Naive B cell (primary cell): ENCODE data around the gene NFATC4. TPM values are rescaled to one million over a fixed set of nuclear protein-coding genes. Genes with fewer than 3 reads are reported as not detected.
"Not testable (repeated sequence)": the region's sequence is repeated elsewhere in the genome, so short reads cannot be mapped to it uniquely, and the experiment has no call there.

Experiments used
- ATAC-seq, 2 donors: fragments of 150-1000 bp; cut with Tn5 transposase; 2 replicates each; pipeline ENCODE4 v1.10.0; 2021; ENCODE audit warnings: low read depth in 2 of 2, mild to moderate bottlenecking in 2 of 2, moderate library complexity in 2 of 2
- DNase-seq: peaks from one replicate; pipeline ENCODE4 v3.0.0; 2022
- H3K27ac Mint-ChIP-seq, 6 donors: one replicate each; pipeline ENCODE4 v1.8.0; 2020 to 2022; ENCODE audit warnings: mild to moderate bottlenecking in 6 of 6, mixed read lengths in 6 of 6, moderate library complexity in 5 of 6, inconsistent platforms in 2 of 6
- H3K27me3 Mint-ChIP-seq, 3 donors: one replicate each; pipeline ENCODE4 v1.8.0; 2021 to 2022; ENCODE audit warnings: mixed read lengths in 3 of 3, mild to moderate bottlenecking in 1 of 3
- H3K36me3 Mint-ChIP-seq, 2 donors: one replicate each; pipeline ENCODE4 v1.8.0; 2020 to 2022; ENCODE audit warnings: mixed read lengths in 2 of 2, inconsistent platforms in 1 of 2, mild to moderate bottlenecking in 1 of 2
- H3K4me1 Mint-ChIP-seq, 3 donors: one replicate each; pipeline ENCODE4 v1.8.0; 2020 to 2022; ENCODE audit warnings: mixed read lengths in 3 of 3, inconsistent platforms in 1 of 3, mild to moderate bottlenecking in 1 of 3, moderate library complexity in 1 of 3
- H3K4me3 Mint-ChIP-seq, 8 donors: one replicate each; pipeline ENCODE4 v1.8.0; 2020 to 2022; ENCODE audit warnings: mild to moderate bottlenecking in 8 of 8, mixed read lengths in 8 of 8, moderate library complexity in 8 of 8, inconsistent platforms in 2 of 8
- H3K9me3 Mint-ChIP-seq, 7 donors: one replicate each; pipeline ENCODE4 v1.8.0; 2020 to 2022; ENCODE audit warnings: mixed read lengths in 7 of 7, mild to moderate bottlenecking in 5 of 7, inconsistent platforms in 2 of 7, moderate library complexity in 1 of 7
- polyA plus RNA-seq, 6 donors: library from polyadenylated mRNA; unstranded; fragments of 300-500 nt; fragmentation: Illumina TruSeq; gene quantifications; one replicate each; pipeline ENCODE4 v1.2.3, GENCODE V29; 2021; ENCODE audit warnings: low read depth in 6 of 6

NFATC4 gene
- under 1 TPM in 2 of 6 donors, not detected in 4; 0.19 to 0.43 TPM for polyA plus RNA-seq

- Mint-ChIP-seq H3K4me3 (peak within 1 kb of the TSS; percentile 77 to 97 (median 88)), H3K27ac (peak within 1 kb of the TSS; percentile 87 to 97 (median 92)), H3K27me3 (peaks cover 0 to 23% (median 4%) of the 10 kb centered on the region in 3 donors), H3K36me3 (no peaks in the 10 kb centered on the region), H3K4me1 (peaks cover 34 to 38% (median 35%) of the 10 kb centered on the region in 3 donors), H3K9me3 (no peaks in the 10 kb centered on the region)
- DNase-seq (peak; percentile 29), ATAC-seq (no peak)
Measured at GRCh38 chr14:24367514-24368211, at the start of gene NFATC4. TSS of gene NFATC4 (plus strand) at chr14:24368184. CDS start at chr14:24368341, 157 bp downstream.

- peaks cover 0 to 4% (median 0%) of the 10 kb centered on the region in 3 donors for H3K4me1 Mint-ChIP-seq
- peaks cover 9 to 40% (median 34%) of the 10 kb centered on the region in 3 donors for H3K27me3 Mint-ChIP-seq
- ATAC-seq (no peak), DNase-seq (no peak)
- no peaks in the 10 kb centered on the region for H3K9me3 Mint-ChIP-seq
- no peak overlapping the region for H3K27ac Mint-ChIP-seq
- peaks cover 4 to 7% of the 10 kb centered on the region in 2 donors for H3K36me3 Mint-ChIP-seq
- H3K4me3 Mint-ChIP-seq = no peak overlapping the region
Measured at GRCh38 chr14:24321212-24321975, 46.6 kb upstream of the NFATC4 start.

DNA sequence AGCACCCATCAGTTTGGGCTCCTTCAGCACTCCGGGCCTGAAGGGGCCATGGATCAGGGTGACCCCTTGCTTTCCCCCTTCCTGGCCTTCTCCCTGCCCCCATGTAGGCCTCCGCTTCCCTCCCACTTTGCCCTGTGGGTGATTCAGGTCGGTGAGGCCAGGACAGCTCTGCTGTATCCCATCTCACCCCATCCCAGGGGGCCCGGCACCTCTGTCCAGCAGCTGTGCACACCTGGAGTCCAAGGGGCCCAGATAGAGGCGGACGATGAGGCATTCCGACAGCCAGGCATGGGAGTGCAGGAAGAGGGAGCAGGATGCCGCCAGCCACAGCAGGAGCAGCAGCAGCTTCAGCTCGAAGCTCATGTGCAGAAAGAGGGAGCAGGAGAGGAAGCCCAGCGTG lies 45.3 kb upstream of the NFATC4 start:
- Mint-ChIP-seq H3K4me3 (peak overlapping the region in 1 of 8 donors; percentile 47), H3K4me1 (peaks cover 6 to 9% (median 9%) of the 10 kb centered on the region in 3 donors), H3K27me3 (peaks cover 6 to 40% (median 38%) of the 10 kb centered on the region in 3 donors), H3K9me3 (no peaks in the 10 kb centered on the region), H3K27ac (no peak overlapping the region), H3K36me3 (peaks cover 0 to 7% of the 10 kb centered on the region in 2 donors)
- no peak for ATAC-seq
- DNase-seq = no peak

DNA sequence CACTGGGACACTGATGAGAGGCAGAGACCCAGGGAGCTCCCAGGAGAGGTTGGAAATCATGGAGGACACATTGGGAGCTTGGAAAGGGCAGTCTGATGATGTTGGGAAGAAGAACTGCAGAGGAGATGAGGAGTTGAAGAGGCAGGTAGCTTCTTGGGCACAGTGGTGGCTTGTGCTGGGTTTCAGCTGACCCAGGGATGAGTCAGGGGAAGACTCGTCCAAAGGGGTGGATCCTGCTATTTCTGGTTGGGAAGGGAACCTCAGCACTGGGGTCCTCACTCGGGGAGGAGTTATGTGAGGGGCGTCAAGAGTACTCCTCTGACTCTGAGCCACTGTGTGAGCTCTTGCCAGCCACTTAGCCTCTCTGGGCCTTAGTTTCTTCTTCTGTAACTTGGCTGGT lies 44.6 kb upstream of the NFATC4 start:
- Mint-ChIP-seq H3K9me3 (no peaks in the 10 kb centered on the region), H3K4me3 (no peak overlapping the region), H3K27ac (no peak overlapping the region), H3K4me1 (peaks cover 6 to 12% (median 10%) of the 10 kb centered on the region in 3 donors), H3K36me3 (peaks cover 0 to 7% of the 10 kb centered on the region in 2 donors), H3K27me3 (peaks cover 4 to 38% (median 38%) of the 10 kb centered on the region in 3 donors)
- ATAC-seq = no peak
- no peak for DNase-seq

DNA sequence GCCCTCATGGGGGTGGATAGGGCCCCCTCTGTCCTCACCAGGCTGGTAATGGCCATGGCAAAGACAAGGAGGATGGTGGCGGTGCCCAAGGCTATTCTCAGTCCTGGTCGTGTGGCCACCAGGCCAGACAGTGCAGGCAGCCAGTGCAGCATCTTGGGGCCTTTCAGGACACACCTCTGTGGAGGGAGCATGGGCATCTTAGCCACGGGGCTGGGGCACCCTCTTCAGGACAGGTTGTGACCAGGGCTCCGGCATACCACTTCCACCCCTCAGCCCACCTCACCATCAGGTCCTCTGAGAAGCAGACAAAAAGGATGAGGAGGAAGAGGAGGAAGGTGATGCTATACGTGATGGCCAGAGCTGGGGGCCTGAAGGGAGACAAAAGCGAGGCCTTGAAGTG lies 44.0 kb upstream of the NFATC4 start:
- H3K9me3 Mint-ChIP-seq = no peaks in the 10 kb centered on the region
- no peak overlapping the region for H3K27ac Mint-ChIP-seq
- H3K36me3 Mint-ChIP-seq = peaks cover 0 to 6% of the 10 kb centered on the region in 2 donors
- peaks cover 6 to 14% (median 10%) of the 10 kb centered on the region in 3 donors for H3K4me1 Mint-ChIP-seq
- ATAC-seq (no peak), DNase-seq (no peak)
- peaks cover 4 to 32% (median 31%) of the 10 kb centered on the region in 3 donors for H3K27me3 Mint-ChIP-seq
- H3K4me3 Mint-ChIP-seq = no peak overlapping the region

DNA sequence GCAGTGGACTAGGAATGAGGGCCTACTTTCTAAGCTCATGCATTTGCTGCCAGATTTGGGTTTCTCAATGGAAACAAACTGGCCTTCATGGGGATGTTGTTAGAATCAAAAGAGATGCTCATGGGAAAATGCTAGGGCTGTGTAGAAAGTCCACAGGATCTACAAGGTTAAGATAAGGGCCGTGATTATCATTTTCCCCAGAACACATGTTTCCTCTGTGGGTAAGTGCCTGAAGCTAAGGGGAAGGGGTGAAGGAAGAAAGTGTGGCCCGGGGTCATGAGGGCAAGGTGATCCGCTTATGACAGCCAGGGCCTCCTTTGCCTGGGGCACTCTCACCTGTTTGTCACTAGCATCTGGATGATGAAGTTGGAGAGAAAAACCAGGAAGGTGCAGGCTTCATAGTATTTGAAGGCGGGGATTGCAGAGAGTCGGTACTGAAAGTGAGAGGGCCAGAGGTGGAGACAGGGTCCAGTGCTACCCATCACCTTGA lies 42.9 kb upstream of the NFATC4 start:
- Mint-ChIP-seq H3K27ac (peak overlapping the region in 1 of 6 donors; percentile 62), H3K4me3 (peak overlapping the region in 1 of 8 donors; percentile 3), H3K27me3 (peaks cover 4 to 21% (median 21%) of the 10 kb centered on the region in 3 donors), H3K4me1 (peaks cover 6 to 14% (median 6%) of the 10 kb centered on the region in 3 donors), H3K9me3 (no peaks in the 10 kb centered on the region), H3K36me3 (no peaks in the 10 kb centered on the region)
- DNase-seq (no peak), ATAC-seq (no peak)

GRCh38 chr14:24325963-24326362 lies 42.0 kb upstream of the NFATC4 start:
- H3K27ac Mint-ChIP-seq = no peak overlapping the region
- no peak overlapping the region for H3K4me3 Mint-ChIP-seq
- H3K9me3 Mint-ChIP-seq = no peaks in the 10 kb centered on the region
- ATAC-seq (no peak), DNase-seq (no peak)
- H3K27me3 Mint-ChIP-seq = peaks cover 0 to 21% (median 17%) of the 10 kb centered on the region in 3 donors
- H3K4me1 Mint-ChIP-seq = peaks cover 6 to 14% (median 6%) of the 10 kb centered on the region in 3 donors
- no peaks in the 10 kb centered on the region for H3K36me3 Mint-ChIP-seq

GRCh38 chr14:24327303-24327702 lies 40.7 kb upstream of the NFATC4 start:
- H3K36me3 Mint-ChIP-seq = no peaks in the 10 kb centered on the region
- no peak for DNase-seq
- peak overlapping the region in 2 of 8 donors; percentile 16 to 50 for H3K4me3 Mint-ChIP-seq
- H3K27me3 Mint-ChIP-seq = peaks cover 4 to 21% (median 18%) of the 10 kb centered on the region in 3 donors
- peaks cover 11 to 23% (median 14%) of the 10 kb centered on the region in 3 donors for H3K4me1 Mint-ChIP-seq
- no peaks in the 10 kb centered on the region for H3K9me3 Mint-ChIP-seq
- H3K27ac Mint-ChIP-seq = peak overlapping the region in 4 of 6 donors; percentile 34 to 90 (median 54)
- no peak for ATAC-seq

GRCh38 chr14:24327914-24328313 lies 40.1 kb upstream of the NFATC4 start:
- not testable (repeated sequence) for H3K4me3 Mint-ChIP-seq, H3K27ac Mint-ChIP-seq, H3K9me3 Mint-ChIP-seq, H3K36me3 Mint-ChIP-seq, ATAC-seq, DNase-seq
- peaks cover 6 to 27% (median 16%) of the 10 kb centered on the region in 3 donors for H3K27me3 Mint-ChIP-seq
- H3K4me1 Mint-ChIP-seq = peaks cover 16 to 27% (median 16%) of the 10 kb centered on the region in 3 donors

GRCh38 chr14:24329073-24329663 lies 38.8 kb upstream of the NFATC4 start:
- Mint-ChIP-seq H3K36me3 (no peaks in the 10 kb centered on the region), H3K4me1 (peaks cover 17 to 39% (median 19%) of the 10 kb centered on the region in 3 donors), H3K27ac (peak overlapping the region in 1 of 6 donors; percentile 15), H3K27me3 (peaks cover 10 to 24% (median 13%) of the 10 kb centered on the region in 3 donors), H3K9me3 (no peaks in the 10 kb centered on the region), H3K4me3 (peak overlapping the region in 1 of 8 donors; percentile 33)
- ATAC-seq (no peak), DNase-seq (no peak)

GRCh38 chr14:24329736-24330135 lies 38.2 kb upstream of the NFATC4 start:
- Mint-ChIP-seq H3K27ac (peak overlapping the region in 1 of 6 donors; percentile 15), H3K36me3 (no peaks in the 10 kb centered on the region), H3K4me1 (peaks cover 19 to 41% (median 22%) of the 10 kb centered on the region in 3 donors), H3K9me3 (no peaks in the 10 kb centered on the region), H3K27me3 (peaks cover 12 to 26% (median 16%) of the 10 kb centered on the region in 3 donors), H3K4me3 (peak overlapping the region in 1 of 8 donors; percentile 33)
- DNase-seq (no peak), ATAC-seq (no peak)

DNA sequence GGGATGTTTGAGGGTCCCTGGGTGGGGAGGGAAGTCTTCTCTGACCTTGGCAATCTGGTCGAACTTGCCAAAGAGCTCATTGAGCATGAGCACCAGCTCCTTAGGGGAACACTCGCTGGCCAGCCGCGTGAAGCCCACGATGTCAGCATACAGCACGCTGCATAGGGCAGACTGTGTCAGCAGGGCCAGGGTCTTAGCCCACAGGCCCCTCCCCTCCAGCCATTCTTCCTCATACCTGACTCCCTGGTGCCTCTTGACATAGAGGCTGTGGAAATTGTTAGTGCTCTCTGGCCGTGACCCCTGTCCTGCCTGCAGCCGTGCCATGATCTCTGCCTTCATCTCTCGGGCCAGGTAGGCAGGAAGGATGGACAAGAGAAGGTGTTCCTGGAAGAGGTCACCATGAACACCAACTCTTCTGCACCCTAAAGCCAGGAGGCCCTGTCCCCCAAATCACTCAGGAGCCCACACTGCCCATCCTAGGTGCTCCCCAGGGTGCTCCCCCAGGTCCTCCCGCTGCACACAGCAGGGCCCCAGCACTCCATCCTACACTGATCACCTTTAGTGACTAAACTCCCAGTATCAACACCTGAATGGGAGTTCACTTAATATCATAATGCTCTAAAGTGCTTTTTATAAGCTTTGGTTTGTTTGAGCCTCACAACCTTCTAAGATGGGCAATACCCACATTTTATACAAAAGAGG lies 36.9 kb upstream of the NFATC4 start:
- Mint-ChIP-seq H3K9me3 (peaks cover 0 to 1% (median 0%) of the 10 kb centered on the region in 7 donors), H3K4me3 (no peak overlapping the region), H3K27me3 (peaks cover 19 to 34% (median 20%) of the 10 kb centered on the region in 3 donors), H3K4me1 (peaks cover 24 to 50% (median 30%) of the 10 kb centered on the region in 3 donors), H3K36me3 (peaks cover 0 to under 1% of the 10 kb centered on the region in 2 donors), H3K27ac (peak overlapping the region in 3 of 6 donors; percentile 56 to 75 (median 61))
- ATAC-seq (no peak), DNase-seq (no peak)
